NCI-H2196 (cell line): ENCODE results near the gene KBTBD4.
A peak's percentile ranks its signal among the peaks of the same experiment; 100 is the strongest.
"Not testable (repeated sequence)": the region's sequence is repeated elsewhere in the genome, so short reads cannot be mapped to it uniquely, and the experiment has no call there.

Source experiments
- DNase-seq: peaks from one replicate; lab custom pipeline; 2025; ENCODE audit not compliant: unreplicated experiment; lab: John Stamatoyannopoulos, UW

The KBTBD4 gene

GRCh38 chr11:47562393-47562792, 16.4 kb downstream of the KBTBD4 start:
- not testable (repeated sequence) for DNase-seq

GRCh38 chr11:47560426-47560825, 18.3 kb downstream of the KBTBD4 start:
- DNase-seq: no peak

- no peak for DNase-seq
These were observed 20.1 kb downstream of the KBTBD4 start for GRCh38 chr11:47558695-47559094.

- not testable (repeated sequence) for DNase-seq
These were observed 21.8 kb downstream of the KBTBD4 start for GRCh38 chr11:47557004-47557403.

GRCh38 chr11:47553406-47553743, 25.4 kb downstream of the KBTBD4 start:
- no peak for DNase-seq

- DNase-seq: peak; percentile 95
These were observed 26.0 kb downstream of the KBTBD4 start, which contains the start of gene CELF1 for GRCh38 chr11:47552566-47553405. CELF1 (minus strand) TSS chr11:47553132; CDS start chr11:47499523, 53,609 bp downstream.

- DNase-seq: no peak
These were observed 26.7 kb downstream of the KBTBD4 start for GRCh38 chr11:47552056-47552565.

- DNase-seq: peak; percentile 15
These were observed 27.7 kb downstream of the KBTBD4 start for GRCh38 chr11:47551086-47551485.

GRCh38 chr11:47550288-47551047, 28.3 kb downstream of the KBTBD4 start:
- no peak for DNase-seq

- DNase-seq: not testable (repeated sequence)
These were observed 32.5 kb downstream of the KBTBD4 start for GRCh38 chr11:47546274-47546673.

- no peak for DNase-seq
These were observed 33.5 kb downstream of the KBTBD4 start for GRCh38 chr11:47545298-47545697.

- no peak for DNase-seq
These were observed 37.7 kb downstream of the KBTBD4 start for GRCh38 chr11:47541070-47541469.

GRCh38 chr11:47539681-47540039, 39.1 kb downstream of the KBTBD4 start:
- DNase-seq: no peak

GRCh38 chr11:47538741-47539565, 39.8 kb downstream of the KBTBD4 start:
- peak; percentile 47 for DNase-seq

- no peak for DNase-seq
These were observed 41.9 kb downstream of the KBTBD4 start for GRCh38 chr11:47536915-47537314.

GRCh38 chr11:47534704-47535251, 44.0 kb downstream of the KBTBD4 start:
- DNase-seq: no peak

- DNase-seq: no peak
These were observed 45.0 kb downstream of the KBTBD4 start for GRCh38 chr11:47533690-47534151.

- DNase-seq: no peak
These were observed 46.1 kb downstream of the KBTBD4 start for GRCh38 chr11:47532597-47533213.

- DNase-seq: no peak
These were observed 47.1 kb downstream of the KBTBD4 start for GRCh38 chr11:47531666-47532065.

GRCh38 chr11:47530721-47531120, 48.0 kb downstream of the KBTBD4 start:
- DNase-seq: not testable (repeated sequence)
